Measurements from ENCODE around the gene ACKR1. TPM values are rescaled to one million over a fixed set of nuclear protein-coding genes. Genes with fewer than 3 reads are reported as not detected.

Gene ACKR1
- 100 to 1,000 TPM; 123 to 177 TPM for total RNA-seq

DNA sequence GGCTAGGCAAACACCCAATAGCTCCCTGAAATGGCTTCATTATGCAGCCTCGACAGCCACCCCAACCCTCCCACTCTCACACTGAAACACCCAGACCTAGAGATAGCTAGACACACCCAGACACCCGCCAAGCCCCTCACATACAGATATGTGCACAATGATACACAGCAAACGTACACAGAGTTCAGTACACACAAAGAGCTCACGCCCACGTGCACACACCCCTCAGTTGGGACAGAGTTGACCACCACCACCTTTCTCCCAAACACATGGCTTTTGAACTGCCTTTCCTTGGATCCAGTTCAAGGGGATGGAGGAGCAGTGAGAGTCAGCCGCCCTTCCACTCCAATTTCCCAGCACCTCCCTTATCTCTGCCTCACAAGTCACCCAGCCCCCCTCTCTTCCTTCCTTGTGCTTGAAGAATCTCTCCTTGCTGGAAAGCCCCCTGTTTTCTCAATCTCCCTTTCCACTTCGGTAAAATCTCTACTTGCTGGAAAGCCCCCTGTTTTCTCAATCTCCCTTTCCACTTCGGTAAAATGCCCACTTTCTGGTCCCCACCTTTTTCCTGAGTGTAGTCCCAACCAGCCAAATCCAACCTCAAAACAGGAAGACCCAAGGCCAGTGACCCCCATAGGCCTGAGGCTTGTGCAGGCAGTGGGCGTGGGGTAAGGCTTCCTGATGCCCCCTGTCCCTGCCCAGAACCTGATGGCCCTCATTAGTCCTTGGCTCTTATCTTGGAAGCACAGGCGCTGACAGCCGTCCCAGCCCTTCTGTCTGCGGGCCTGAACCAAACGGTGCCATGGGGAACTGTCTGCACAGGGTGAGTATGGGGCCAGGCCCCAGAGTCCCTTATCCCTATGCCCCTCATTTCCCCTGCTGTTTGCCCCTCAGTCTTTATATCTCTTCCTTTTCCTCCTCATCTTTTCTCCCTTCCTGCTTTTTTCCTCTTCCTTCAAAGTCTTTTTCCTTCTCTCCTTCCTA, at the start of gene ACKR1:
TSS of gene ACKR1 (plus strand) at position 715 of the 981 bp plus-strand sequence. CDS start at position 800, 85 bp downstream.
- Histone ChIP-seq H3K27me3 (replicated peaks; ENCODE audit: insufficient read depth) (peaks cover 6% of the 10 kb centered on the region), H3K4me1 (ENCODE audit: control insufficient read depth in 1 of 2, low read depth in 2 of 2) (no peaks in the 10 kb centered on the region), H3K9me3 (no peaks in the 10 kb centered on the region), H3K27ac (no peak within 1 kb of the TSS), H3K4me3 (no peak within 1 kb of the TSS), H3K36me3 (no peaks in the 10 kb centered on the region)
- ATAC-seq (ENCODE audit: insufficient number of reproducible peaks, low FRiP score, low read depth) = no peak
- TF ChIP-seq CTCF (IDR thresholded peaks at IDR 0.05) = no peak
- no peak for DNase-seq (ENCODE audit: low spot score)

DNA sequence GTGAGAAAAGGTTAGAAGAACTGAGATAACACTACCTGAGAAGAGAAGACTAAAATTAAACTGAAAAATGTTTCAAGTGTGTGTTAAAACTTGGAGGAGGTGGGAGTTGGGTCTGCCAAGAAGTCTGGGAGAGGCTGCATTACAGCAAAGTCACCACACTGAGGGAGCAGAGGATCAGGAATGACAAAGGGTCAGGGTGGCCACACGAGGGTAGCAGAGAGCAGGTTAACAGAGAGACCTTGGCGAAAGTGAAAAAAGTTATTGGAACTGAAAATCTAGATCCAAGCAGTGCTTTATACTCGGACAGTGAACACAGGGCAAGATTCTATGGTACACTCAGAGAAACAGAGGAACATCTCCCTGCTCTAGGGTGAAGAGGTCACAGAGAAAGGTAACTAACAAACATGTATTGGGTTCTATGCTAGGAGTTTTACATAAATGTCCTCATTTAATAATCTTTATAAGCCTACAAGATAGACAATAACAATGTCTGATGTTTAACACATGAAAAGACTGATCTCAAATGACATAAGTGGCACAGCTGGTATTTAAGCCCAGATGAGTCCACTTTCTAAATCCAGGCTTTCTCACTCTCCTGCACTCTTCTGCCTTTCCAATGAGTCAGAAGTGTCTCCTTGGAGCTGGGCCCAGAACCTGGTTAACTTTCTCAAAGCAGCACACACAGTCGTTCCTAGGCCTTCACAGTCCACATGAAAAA, 43.5 kb upstream of the ACKR1 start:
- ATAC-seq (ENCODE audit: insufficient number of reproducible peaks, low FRiP score, low read depth) (peak; percentile 55), DNase-seq (ENCODE audit: low spot score) (no peak)
- peaks cover 7 to 8% of the 10 kb centered on the region in 2 donors for H3K4me1 ChIP-seq (ENCODE audit: control insufficient read depth in 1 of 2, low read depth in 2 of 2)
- H3K27ac ChIP-seq = no peak overlapping the region
- peak; percentile 83 for TF ChIP-seq CTCF (IDR thresholded peaks at IDR 0.05)
- no peak overlapping the region for H3K4me3 ChIP-seq
- H3K9me3 ChIP-seq = no peaks in the 10 kb centered on the region
- no peaks in the 10 kb centered on the region for H3K27me3 ChIP-seq (replicated peaks; ENCODE audit: insufficient read depth)
- no peaks in the 10 kb centered on the region for H3K36me3 ChIP-seq

GRCh38 chr1:159161719-159162026, 43.0 kb upstream of the ACKR1 start:
- H3K4me1 ChIP-seq (ENCODE audit: control insufficient read depth in 1 of 2, low read depth in 2 of 2) = peaks cover 7 to 8% of the 10 kb centered on the region in 2 donors
- DNase-seq (ENCODE audit: low spot score) (no peak), ATAC-seq (ENCODE audit: insufficient number of reproducible peaks, low FRiP score, low read depth) (no peak)
- no peak for TF ChIP-seq CTCF (IDR thresholded peaks at IDR 0.05)
- no peak overlapping the region for H3K4me3 ChIP-seq
- no peak overlapping the region for H3K27ac ChIP-seq
- no peaks in the 10 kb centered on the region for H3K9me3 ChIP-seq
- no peaks in the 10 kb centered on the region for H3K27me3 ChIP-seq (replicated peaks; ENCODE audit: insufficient read depth)
- no peaks in the 10 kb centered on the region for H3K36me3 ChIP-seq

DNA sequence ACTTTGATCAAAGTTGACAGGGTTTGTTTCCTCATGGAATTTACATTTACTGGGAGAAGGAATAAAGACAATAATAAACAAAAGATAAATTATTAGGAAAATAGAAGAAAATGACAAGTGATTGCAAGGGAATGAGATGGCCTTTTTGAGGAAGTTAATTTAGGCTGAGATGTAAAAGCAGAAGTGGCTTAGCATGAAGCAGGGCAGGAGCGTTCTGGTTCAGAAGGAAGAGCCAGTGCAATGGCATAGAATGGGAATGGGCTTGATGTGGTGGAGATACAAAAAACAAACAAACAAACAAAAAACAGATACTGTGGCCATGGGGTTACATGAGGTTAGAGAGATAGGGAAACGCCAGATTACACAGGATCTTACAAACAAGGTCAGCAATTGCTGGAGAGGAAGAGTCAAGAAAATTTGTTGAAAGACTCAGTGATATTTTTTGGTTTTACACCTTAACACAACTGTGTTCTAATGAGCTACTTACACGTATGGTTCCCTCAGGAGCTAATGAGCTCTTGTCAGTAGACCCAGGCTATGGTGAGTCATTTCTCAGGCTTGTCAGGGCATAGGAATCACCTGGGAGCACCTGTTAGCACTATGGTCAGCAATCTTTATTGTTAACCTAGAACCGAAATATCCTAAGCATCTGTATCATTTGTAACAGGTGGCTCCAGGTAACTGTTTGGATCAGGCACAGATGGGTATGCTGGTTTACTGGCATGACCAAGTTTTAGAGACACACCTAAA, 42.0 kb upstream of the ACKR1 start:
- ATAC-seq (ENCODE audit: insufficient number of reproducible peaks, low FRiP score, low read depth) = no peak
- no peaks in the 10 kb centered on the region for H3K27me3 ChIP-seq (replicated peaks; ENCODE audit: insufficient read depth)
- no peak overlapping the region for H3K27ac ChIP-seq
- H3K4me1 ChIP-seq (ENCODE audit: control insufficient read depth in 1 of 2, low read depth in 2 of 2) = peaks cover 7 to 8% of the 10 kb centered on the region in 2 donors
- DNase-seq (ENCODE audit: low spot score) = no peak
- H3K9me3 ChIP-seq = no peaks in the 10 kb centered on the region
- H3K36me3 ChIP-seq = no peaks in the 10 kb centered on the region
- TF ChIP-seq CTCF (IDR thresholded peaks at IDR 0.05) = no peak
- H3K4me3 ChIP-seq = no peak overlapping the region

Data from thoracic aorta (tissue), 2 donors.